ENCODE data around the gene DHRSX.

- TF ChIP-seq, protein P1, sequence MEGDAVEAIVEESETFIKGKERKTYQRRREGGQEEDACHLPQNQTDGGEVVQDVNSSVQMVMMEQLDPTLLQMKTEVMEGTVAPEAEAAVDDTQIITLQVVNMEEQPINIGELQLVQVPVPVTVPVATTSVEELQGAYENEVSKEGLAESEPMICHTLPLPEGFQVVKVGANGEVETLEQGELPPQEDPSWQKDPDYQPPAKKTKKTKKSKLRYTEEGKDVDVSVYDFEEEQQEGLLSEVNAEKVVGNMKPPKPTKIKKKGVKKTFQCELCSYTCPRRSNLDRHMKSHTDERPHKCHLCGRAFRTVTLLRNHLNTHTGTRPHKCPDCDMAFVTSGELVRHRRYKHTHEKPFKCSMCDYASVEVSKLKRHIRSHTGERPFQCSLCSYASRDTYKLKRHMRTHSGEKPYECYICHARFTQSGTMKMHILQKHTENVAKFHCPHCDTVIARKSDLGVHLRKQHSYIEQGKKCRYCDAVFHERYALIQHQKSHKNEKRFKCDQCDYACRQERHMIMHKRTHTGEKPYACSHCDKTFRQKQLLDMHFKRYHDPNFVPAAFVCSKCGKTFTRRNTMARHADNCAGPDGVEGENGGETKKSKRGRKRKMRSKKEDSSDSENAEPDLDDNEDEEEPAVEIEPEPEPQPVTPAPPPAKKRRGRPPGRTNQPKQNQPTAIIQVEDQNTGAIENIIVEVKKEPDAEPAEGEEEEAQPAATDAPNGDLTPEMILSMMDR (IDR thresholded peaks at IDR 0.05; ENCODE audit: extremely low read depth in 1 of 2, insufficient read depth in 1 of 2, low read depth in 1 of 2, low read length in 2 of 2) = no peak
- TF ChIP-seq POLR2A (IDR thresholded peaks at IDR 0.05; ENCODE audit: low read depth, low read length) = no peak
- no peak for TF ChIP-seq EZH2 (IDR thresholded peaks at IDR 0.05; ENCODE audit: borderline replicate concordance, low read depth, low read length, severe bottlenecking)
- no peak for TF ChIP-seq JUN (IDR thresholded peaks at IDR 0.05; ENCODE audit: borderline replicate concordance, insufficient read depth, insufficient read length, low read depth)
- TF ChIP-seq POLR2AphosphoS5 (IDR thresholded peaks at IDR 0.05; ENCODE audit: insufficient read depth, low read depth, low read length) = no peak
- TF ChIP-seq GATA2 (IDR thresholded peaks at IDR 0.05; ENCODE audit: insufficient read depth, insufficient read length, low read depth, low read length) = no peak
- TF ChIP-seq, protein P2, sequence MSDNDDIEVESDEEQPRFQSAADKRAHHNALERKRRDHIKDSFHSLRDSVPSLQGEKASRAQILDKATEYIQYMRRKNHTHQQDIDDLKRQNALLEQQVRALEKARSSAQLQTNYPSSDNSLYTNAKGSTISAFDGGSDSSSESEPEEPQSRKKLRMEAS (IDR thresholded peaks at IDR 0.05; ENCODE audit: insufficient read depth, insufficient read length) = no peak
- TF ChIP-seq MYC (IDR thresholded peaks at IDR 0.05; ENCODE audit: low read depth, low read length) = no peak
Measured at GRCh38 chrX:2371026-2371711, 129.6 kb downstream of the DHRSX start.

Data from endothelial cell of umbilical vein (primary cell).